K562 (cell line): ENCODE results near the gene TFAM. TPM values are rescaled to one million over a fixed set of nuclear protein-coding genes. Genes with fewer than 3 reads are reported as not detected.
A peak's percentile ranks its signal among the peaks of the same experiment; 100 is the strongest.

Source experiments
- BRD9 ChIP-seq: fragments of 450-650 bp; IDR thresholded peaks from 2 replicates; pipeline ENCODE4 v1.6.1; 2018; ENCODE audit warnings: low read depth; ENCODE audit not compliant: partially characterized antibody
- CC2D1A ChIP-seq: fragments of 450-650 bp; IDR thresholded peaks from 2 replicates; pipeline ENCODE4 v1.6.1; 2017; ENCODE audit warnings: mild to moderate bottlenecking
- CTBP1 ChIP-seq: fragments of 450-650 bp; IDR thresholded peaks from 2 replicates; pipeline ENCODE4 v1.6.1; 2016; ENCODE audit warnings: borderline replicate concordance
- FOXJ2 ChIP-seq: fragments of 200-800 bp; sonication (Bioruptor generic); IDR thresholded peaks from 2 replicates; pipeline ENCODE4 v1.6.1; 2016; ENCODE audit warnings: missing genetic modification characterization, missing compliant biosample characterization
- HNRNPH1 ChIP-seq: fragments of 200-400 bp; formaldehyde crosslinking; optimal IDR thresholded peaks from 2 replicates; pipeline ENCODE3; 2017; ENCODE audit warnings: low read depth, mild to moderate bottlenecking, low read length, moderate library complexity
- LEF1 ChIP-seq: fragments of 450-650 bp; IDR thresholded peaks from 2 replicates; pipeline ENCODE4 v1.6.1; 2016; ENCODE audit warnings: mild to moderate bottlenecking
- NFYB ChIP-seq: IDR thresholded peaks from 2 replicates; pipeline ENCODE4 v1.6.1; 2011; ENCODE audit warnings: mild to moderate bottlenecking, moderate library complexity; ENCODE audit not compliant: insufficient read length; ENCODE audit errors: extremely low read depth
- NR4A1 ChIP-seq, 2 experiments: fragments of 250-450 bp in 1 of 2; fragments of 450-650 bp in 1 of 2; sonication (Bioruptor Pico) in 1 of 2; IDR thresholded peaks; 2 replicates each; pipeline versions ENCODE4 v1.4.0 to v1.6.1; 2016 to 2020; ENCODE audit warnings: mild to moderate bottlenecking in 2 of 2, missing compliant biosample characterization in 1 of 2, missing genetic modification characterization in 1 of 2, moderate library complexity in 1 of 2
- RNF2 ChIP-seq: sonication (generic); IDR thresholded peaks from 2 replicates; pipeline ENCODE4 v1.6.1; 2016
- RREB1 ChIP-seq: fragments of 250-450 bp; sonication (Bioruptor Pico); IDR thresholded peaks from 2 replicates; pipeline ENCODE4 v1.4.0; 2020
- SMARCC2 ChIP-seq: fragments of 450-650 bp; IDR thresholded peaks from 2 replicates; pipeline ENCODE4 v1.6.1; 2017; ENCODE audit warnings: antibody characterized with exemption, moderate library complexity, mild to moderate bottlenecking, low read depth
- SMARCE1 ChIP-seq: fragments of 450-650 bp; IDR thresholded peaks from 2 replicates; pipeline ENCODE4 v1.7.1; 2016; ENCODE audit warnings: mild to moderate bottlenecking
- SOX6 ChIP-seq: fragments of 450-650 bp; IDR thresholded peaks from 2 replicates; pipeline ENCODE4 v1.6.1; 2014; ENCODE audit warnings: mild to moderate bottlenecking
- ZBTB5 ChIP-seq: fragments of 450-650 bp; IDR thresholded peaks from 2 replicates; pipeline ENCODE4 v1.6.1; 2017; ENCODE audit warnings: antibody characterized with exemption
- ZBTB9 ChIP-seq: fragments of 450-650 bp; formaldehyde crosslinking; IDR thresholded peaks from 2 replicates; pipeline ENCODE4 v1.4.0; 2020; ENCODE audit warnings: mild to moderate bottlenecking, moderate library complexity
- ZNF121 ChIP-seq: sonication (generic); formaldehyde crosslinking; conservative IDR thresholded peaks from 2 replicates; pipeline ENCODE4 v1.8.0; 2022; ENCODE audit warnings: missing genetic modification reagents
- ZNF239 ChIP-seq: fragments of 250-450 bp; sonication (Bioruptor Pico); IDR thresholded peaks from 2 replicates; pipeline ENCODE4 v1.4.0; 2020; ENCODE audit warnings: mild to moderate bottlenecking
- ZNF311 ChIP-seq: fragments of 250-450 bp; sonication (Bioruptor Pico); IDR thresholded peaks from 2 replicates; pipeline ENCODE4 v1.4.0; 2020; ENCODE audit warnings: mild to moderate bottlenecking, moderate library complexity
- ZNF766 ChIP-seq: fragments of 200-800 bp; sonication (Bioruptor generic); conservative IDR thresholded peaks from 2 replicates; pipeline ENCODE4 v1.6.1; 2016; ENCODE audit warnings: missing genetic modification characterization, missing compliant biosample characterization
- ZSCAN32 ChIP-seq: fragments of 450-650 bp; formaldehyde crosslinking; IDR thresholded peaks from 2 replicates; pipeline ENCODE4 v1.4.0; 2020; ENCODE audit warnings: mild to moderate bottlenecking, moderate library complexity
- polyA plus RNA-seq, 8 experiments: library from polyadenylated mRNA; depleted of rRNA in 4 of 8; stranded (reverse) in 5 of 8; unstranded in 3 of 8; fragments of >200 nt; fragmentation: Nextera tagmentation in 2 of 8; fragmentation: Illumina TruSeq in 1 of 8; extraction: Ambion mirVana in 2 of 8; extraction: Trizol in 1 of 8; gene quantifications; 2 replicates each; pipeline versions ENCODE4 v1.2.1 to v1.2.3, GENCODE V29; 2011 to 2014; ENCODE audit warnings: inconsistent platforms in 1 of 8, missing spikeins in 1 of 8
- total RNA-seq, 7 experiments: library from RNA; depleted of rRNA in 6 of 7; stranded (reverse); fragments of >200 nt in 6 of 7; fragmentation: Illumina TruSeq in 2 of 7; extraction: Trizol in 2 of 7; gene quantifications; 2 replicates each; pipeline versions ENCODE4 v1.2.1 to v1.2.3, GENCODE V29; 2011 to 2021; ENCODE audit warnings: low replicate concordance in 1 of 7

The TFAM gene
- total and polyA plus RNA-seq, 9 of the 15 experiments (the other 6 are each of a cell fraction or from before 2014, with no cell fraction given), result 74.3 to 227 (median 155) TPM

- peak; percentile 67; the same call in 1 of the 2 replicates for TF ChIP-seq FOXJ2 (tag)
- TF ChIP-seq ZNF311, result 0 out of 2 replicates have a peak, but pooled peaks have one; percentile 34
- no peak for TF ChIP-seq ZNF121 (CRISPR knock-in tag)
- no peak for TF ChIP-seq ZBTB5
- TF ChIP-seq CC2D1A, result peak; percentile 59; the same call in 1 of the 2 replicates
- peak; percentile 44; the same call in 1 of the 2 replicates for TF ChIP-seq LEF1
- peak; percentile 91 for TF ChIP-seq CTBP1
- TF ChIP-seq SMARCC2, result peak; percentile 17; the same call in 1 of the 2 replicates
- no peak for TF ChIP-seq NFYB
- TF ChIP-seq NR4A1 (CRISPR knock-in tag; IDR thresholded peaks at IDR 0.05), result no peak
- no peak; the same call in 1 of the 2 replicates for TF ChIP-seq NR4A1 (tag; IDR thresholded peaks at IDR 0.05)
- peak; percentile 72; the same call in 1 of the 2 replicates for TF ChIP-seq RREB1
- TF ChIP-seq SOX6, result peak; percentile 14; the same call in 1 of the 2 replicates
- TF ChIP-seq BRD9, result no peak
- no peak; the same call in 1 of the 2 replicates for TF ChIP-seq ZSCAN32
- no peak for TF ChIP-seq HNRNPH1
- peak; percentile 88 for TF ChIP-seq RNF2
- TF ChIP-seq ZBTB9 (CRISPR knock-in tag), result peak; percentile 11; the same call in 1 of the 2 replicates
- no peak for TF ChIP-seq ZNF239 (CRISPR knock-in tag)
- TF ChIP-seq ZNF766 (CRISPR knock-in tag), result peak; percentile 36; the same call in 1 of the 2 replicates
- TF ChIP-seq SMARCE1, result peak; percentile 47; the same call in 1 of the 2 replicates
Measured at GRCh38 chr10:58384999-58385783, at the start of gene TFAM (continued).
